Erythroblast (primary cell): ENCODE results near the gene XAGE3.
"Not testable (repeated sequence)": the region's sequence is repeated elsewhere in the genome, so short reads cannot be mapped to it uniquely, and the experiment has no call there.

Experiments
- DNase-seq, 2 experiments: peaks; one replicate each; lab custom pipeline; 2025; lab: John Stamatoyannopoulos, UW
- GATA1 ChIP-seq: IDR thresholded peaks from 2 replicates; pipeline ENCODE4 v1.6.1; 2011; ENCODE audit warnings: low read depth, mild to moderate bottlenecking, control low read depth, low read length, moderate library complexity
- POLR2A ChIP-seq: IDR thresholded peaks from 2 replicates; pipeline ENCODE4 v1.6.1; 2011; ENCODE audit warnings: mild to moderate bottlenecking, low read length

The XAGE3 gene

GRCh38 chrX:52870046-52870445 is 2.2 kb upstream of the XAGE3 start:
- no peak for DNase-seq
- TF ChIP-seq GATA1 (no peak), POLR2A (no peak)

GRCh38 chrX:52865343-52865998 is 2.4 kb downstream of the XAGE3 start:
- DNase-seq: no peak
- TF ChIP-seq GATA1: no peak
- TF ChIP-seq POLR2A: no peak

GRCh38 chrX:52856991-52857525 is 10.8 kb downstream of the XAGE3 start:
- not testable (repeated sequence) for DNase-seq

GRCh38 chrX:52852110-52852860 is 15.6 kb downstream of the XAGE3 start:
- no peak for DNase-seq
- no peak for TF ChIP-seq GATA1
- no peak for TF ChIP-seq POLR2A

- not testable (repeated sequence) for DNase-seq
These were observed 24.3 kb downstream of the XAGE3 start for GRCh38 chrX:52843619-52844018.

- DNase-seq: no peak
- TF ChIP-seq GATA1 (no peak), POLR2A (no peak)
These were observed 28.7 kb downstream of the XAGE3 start for GRCh38 chrX:52839137-52839536.

GRCh38 chrX:52830551-52830950 is 37.3 kb downstream of the XAGE3 start:
- no peak for DNase-seq

GRCh38 chrX:52824608-52825007 is 43.3 kb downstream of the XAGE3 start:
- TF ChIP-seq POLR2A: no peak
- no peak for TF ChIP-seq GATA1
- DNase-seq: no peak

More at GRCh38 chrX:52830551-52830950, 37.3 kb downstream of the XAGE3 start:
- TF ChIP-seq POLR2A: no peak
- no peak for TF ChIP-seq GATA1

- DNase-seq: no peak
- no peak for TF ChIP-seq GATA1
- no peak for TF ChIP-seq POLR2A
These were observed 46.7 kb downstream of the XAGE3 start for GRCh38 chrX:52821079-52821760.

- TF ChIP-seq POLR2A (no peak), GATA1 (no peak)
- DNase-seq: no peak
These were observed 48.1 kb downstream of the XAGE3 start for GRCh38 chrX:52819788-52820187.
